IMR-90 (cell line): ENCODE measurements around the gene NUBPL.

Experiments used
- CEBPB ChIP-seq: IDR thresholded peaks from 2 replicates; pipeline ENCODE4 v1.6.1; 2012; ENCODE audit warnings: low read depth, low read length, improper control_type of control experiment
- CTCF ChIP-seq: conservative IDR thresholded peaks from 2 replicates; pipeline ENCODE4 v1.5.1; 2012; ENCODE audit warnings: mild to moderate bottlenecking, low read depth, low read length, improper control_type of control experiment
- ELK1 ChIP-seq: fragments of 150-350 bp; IDR thresholded peaks from 2 replicates; pipeline ENCODE4 v1.6.1; 2016; ENCODE audit warnings: low read depth, mild to moderate bottlenecking, low read length, moderate library complexity, borderline replicate concordance
- FOS ChIP-seq: fragments of 150-350 bp; IDR thresholded peaks from 2 replicates; pipeline ENCODE4 v1.6.1; 2016; ENCODE audit warnings: low read depth, low read length
- MAFK ChIP-seq: IDR thresholded peaks from 2 replicates; pipeline ENCODE4 v1.6.1; 2012; ENCODE audit warnings: low read depth, low read length, improper control_type of control experiment
- MXI1 ChIP-seq: IDR thresholded peaks from 2 replicates; pipeline ENCODE4 v1.6.1; 2012; ENCODE audit warnings: low read depth, mild to moderate bottlenecking, low read length, moderate library complexity, borderline replicate concordance
- NFE2L2 ChIP-seq: fragments of 150-350 bp; IDR thresholded peaks from 2 replicates; pipeline ENCODE4 v1.6.1; 2016; ENCODE audit warnings: low read depth, mild to moderate bottlenecking, low read length
- POLR2A ChIP-seq: IDR thresholded peaks from 2 replicates; pipeline ENCODE4 v1.6.1; 2012; ENCODE audit warnings: mild to moderate bottlenecking, low read depth, low read length
- RAD21 ChIP-seq: IDR thresholded peaks from 2 replicates; pipeline ENCODE4 v1.6.1; 2012; ENCODE audit warnings: low read length, improper control_type of control experiment
- RCOR1 ChIP-seq: IDR thresholded peaks from 2 replicates; pipeline ENCODE4 v1.6.1; 2012; ENCODE audit warnings: mild to moderate bottlenecking, low read length, improper control_type of control experiment; ENCODE audit not compliant: insufficient replicate concordance
- RFX5 ChIP-seq: IDR thresholded peaks from 2 replicates; pipeline ENCODE4 v1.8.0; 2012; ENCODE audit warnings: low read depth, mild to moderate bottlenecking, low read length, moderate library complexity
- SMC3 ChIP-seq: fragments of 150-350 bp; IDR thresholded peaks from 2 replicates; pipeline ENCODE4 v1.6.1; 2016; ENCODE audit warnings: low read depth, mild to moderate bottlenecking, antibody characterized with exemption, low read length, moderate library complexity
- USF2 ChIP-seq: fragments of 150-350 bp; IDR thresholded peaks from 2 replicates; pipeline ENCODE4 v1.6.1; 2017; ENCODE audit warnings: mild to moderate bottlenecking, antibody characterized with exemption, low read length, low read depth

- TF ChIP-seq CTCF (no peak), POLR2A (no peak), CEBPB (no peak), USF2 (no peak), MAFK (peak; percentile 39; the same call in 1 of the 2 replicates), RFX5 (no peak), ELK1 (no peak), RAD21 (no peak), FOS (no peak), NFE2L2 (no peak), MXI1 (no peak), RCOR1 (no peak), SMC3 (no peak)
Observed at GRCh38 chr14:31726337-31726736, 165.1 kb downstream of the NUBPL start.
